Urothelium cell line (cell line): ENCODE results near the gene LNX1.

Experiments
- DNase-seq: peaks from one replicate; pipeline ENCODE4 v3.0.0; 2011; ENCODE audit warnings: low spot score, mixed read lengths
- FAIRE-seq: peaks from 2 replicates; lab custom pipeline; 2011; peaks lifted over from hg19 to GRCh38; lab: Jason Lieb, UNC

Gene LNX1

DNA sequence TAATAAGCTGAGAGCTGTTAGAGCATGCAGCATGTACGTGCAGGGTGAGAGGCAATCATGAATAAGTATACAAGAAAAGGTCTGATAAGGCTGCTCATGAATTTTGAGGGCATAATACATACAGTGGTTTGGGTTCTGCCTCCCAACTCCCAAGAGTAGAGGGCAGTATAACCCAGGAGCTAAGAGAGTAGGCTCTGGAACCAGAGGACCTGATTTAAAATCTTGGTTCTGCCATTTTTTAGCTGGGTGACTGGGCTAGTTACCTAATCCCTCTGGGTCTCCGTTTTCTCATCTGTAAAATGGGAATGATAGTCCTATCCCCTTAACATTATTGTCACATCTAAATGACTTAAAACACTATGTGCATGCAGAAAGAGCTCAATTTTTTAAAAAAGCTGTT is 85.3 kb downstream of the LNX1 start:
- DNase-seq: no peak
- no peak for FAIRE-seq

DNA sequence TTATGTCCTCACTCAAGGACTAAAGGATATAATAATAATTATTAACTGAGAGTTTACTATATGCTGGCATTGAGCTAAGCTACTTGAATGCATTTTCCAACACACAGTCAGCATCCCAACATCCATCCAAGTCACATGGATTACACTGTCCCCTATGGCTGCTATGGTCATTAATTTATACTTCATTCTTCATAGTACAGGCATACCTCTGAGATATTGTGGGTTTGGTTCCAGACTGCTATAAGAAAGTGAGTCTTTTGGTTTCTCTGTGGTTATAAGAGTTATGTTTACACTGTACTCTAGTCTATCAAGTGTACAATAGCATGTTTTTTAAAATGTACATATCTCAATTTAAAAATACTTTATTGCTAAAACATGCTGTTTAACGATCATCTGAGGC is 89.2 kb downstream of the LNX1 start:
- FAIRE-seq (no peak), DNase-seq (no peak)

DNA sequence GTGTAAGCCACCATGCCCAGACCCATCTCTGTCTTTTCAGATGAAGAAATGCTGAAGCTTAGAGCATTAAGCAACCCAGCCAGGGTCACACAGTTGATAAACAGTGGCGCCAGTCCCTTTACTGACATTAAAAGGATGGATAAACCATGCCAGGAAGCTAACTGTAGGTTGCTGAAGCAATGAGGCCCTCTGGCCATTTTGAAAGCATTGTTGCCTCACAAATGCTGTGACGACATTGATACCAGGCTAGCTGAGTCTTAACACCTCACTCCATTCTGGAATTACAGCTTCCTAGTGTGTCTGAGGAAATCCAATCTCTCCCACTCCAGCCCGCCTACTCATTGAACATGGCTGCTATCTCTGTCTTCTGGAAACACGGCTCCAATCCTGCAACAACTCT is 89.7 kb downstream of the LNX1 start:
- DNase-seq: no peak
- FAIRE-seq: no peak

DNA sequence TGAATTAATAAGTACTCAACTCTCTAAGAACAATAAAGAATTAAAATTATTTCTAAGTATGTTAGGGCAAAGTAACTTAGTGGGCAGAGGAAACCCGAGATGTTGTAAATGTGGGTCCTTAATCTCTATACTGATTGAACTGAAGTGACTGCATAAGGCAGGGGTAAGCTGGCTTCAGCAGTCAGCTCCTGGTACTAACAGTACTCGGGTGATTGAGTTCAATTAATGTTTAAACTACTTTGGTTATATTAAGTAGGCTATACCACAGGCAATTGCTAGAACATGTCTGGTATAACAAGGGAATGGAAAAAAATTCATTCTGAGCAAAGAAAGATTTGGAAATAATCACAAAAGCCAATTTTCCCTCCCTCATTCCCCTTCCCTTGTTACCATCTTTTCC is 90.7 kb downstream of the LNX1 start:
- FAIRE-seq: no peak
- DNase-seq: no peak

DNA sequence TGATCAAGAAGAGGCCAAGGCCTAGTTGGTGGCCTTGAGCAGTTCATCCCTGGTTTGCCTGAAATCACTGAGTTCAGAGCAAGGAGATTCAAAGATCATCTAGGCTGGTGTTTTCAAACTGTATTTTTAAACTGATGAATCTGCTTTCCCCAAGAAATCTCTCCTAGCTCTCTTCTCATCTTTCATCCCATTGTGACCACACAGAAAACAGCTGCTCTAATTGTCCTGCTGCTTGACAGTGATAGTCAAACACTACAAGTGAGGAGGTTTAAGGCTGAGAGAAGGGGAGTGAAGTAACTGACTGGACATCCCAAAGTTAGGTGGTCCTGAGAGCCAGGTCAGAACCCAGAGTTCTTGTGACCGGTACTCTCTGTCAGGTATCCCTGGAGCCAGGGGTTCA is 91.5 kb downstream of the LNX1 start:
- no peak for FAIRE-seq
- DNase-seq: no peak

DNA sequence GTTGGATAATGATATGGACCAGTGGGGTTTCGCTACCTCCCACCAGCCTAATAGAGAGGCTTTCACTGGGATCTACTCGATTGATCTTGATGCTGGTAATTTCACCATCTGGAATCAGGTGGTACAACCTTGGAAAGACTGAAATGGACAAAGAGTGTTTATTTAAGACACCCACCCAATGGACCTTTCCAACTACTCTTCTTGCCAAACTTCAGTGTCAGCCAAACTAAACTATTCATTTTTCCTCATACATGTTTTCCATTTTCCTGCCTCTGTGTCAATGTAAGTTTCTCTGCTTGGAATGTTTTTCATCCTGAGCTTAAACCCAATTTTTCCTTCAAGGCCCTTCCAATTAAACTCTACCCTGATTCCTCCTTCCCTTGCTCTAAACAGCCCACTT is 92.6 kb downstream of the LNX1 start:
- no peak for DNase-seq
- no peak for FAIRE-seq

DNA sequence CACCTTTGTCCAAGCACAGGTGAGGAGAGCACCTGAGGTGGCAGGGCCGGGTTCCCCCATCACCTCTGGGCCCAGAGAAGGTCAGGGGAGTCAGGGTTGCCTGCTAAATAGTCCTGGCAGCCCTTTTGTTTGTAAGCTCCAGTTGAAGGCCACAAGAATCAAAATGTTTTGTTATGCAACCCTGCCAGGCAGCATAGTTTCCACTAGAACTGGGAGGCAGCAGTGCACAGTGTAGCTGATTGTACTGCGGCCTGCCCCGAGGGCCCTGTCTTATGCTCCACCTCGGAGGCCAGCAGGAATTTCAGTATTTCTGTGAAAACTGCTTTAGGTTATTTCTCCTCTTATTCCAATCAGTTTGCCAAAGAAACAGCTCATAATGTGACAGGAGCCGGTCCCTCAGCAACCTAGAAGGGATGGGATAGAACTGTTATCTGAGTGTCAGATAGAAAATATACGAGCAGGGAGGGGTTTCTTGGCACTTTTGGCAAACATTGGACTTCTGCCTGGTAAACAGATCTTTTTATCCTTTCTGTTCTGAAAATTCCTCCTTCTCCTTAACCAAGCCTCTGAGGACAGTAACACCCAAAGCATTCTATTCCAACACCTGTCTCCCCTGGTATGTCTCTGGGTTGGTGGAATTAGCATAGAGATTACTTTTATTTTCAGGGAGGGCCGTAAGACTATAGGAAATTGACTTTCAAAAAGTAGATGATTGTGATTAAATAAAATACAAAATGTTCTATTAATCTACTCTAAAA is 93.6 kb downstream of the LNX1 start:
- DNase-seq (no peak), FAIRE-seq (no peak)

DNA sequence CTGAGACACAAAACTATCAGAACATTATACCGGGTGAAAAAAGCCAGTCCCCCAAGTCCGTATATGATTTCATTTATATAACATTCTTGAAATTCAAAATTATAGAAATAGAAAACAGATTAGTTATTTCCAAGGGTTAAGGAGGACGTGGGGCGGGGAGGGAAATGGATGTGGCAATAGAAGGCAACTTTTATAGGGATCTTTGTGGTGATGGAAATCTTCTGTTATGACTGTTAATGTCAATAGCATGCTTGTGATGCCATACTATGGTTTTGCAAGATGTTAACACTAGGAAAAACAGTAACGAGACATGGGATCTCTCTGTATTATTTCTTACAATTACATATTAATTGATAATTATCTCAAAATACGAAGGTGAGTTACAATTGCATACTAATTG is 96.4 kb downstream of the LNX1 start:
- DNase-seq (no peak), FAIRE-seq (no peak)

DNA sequence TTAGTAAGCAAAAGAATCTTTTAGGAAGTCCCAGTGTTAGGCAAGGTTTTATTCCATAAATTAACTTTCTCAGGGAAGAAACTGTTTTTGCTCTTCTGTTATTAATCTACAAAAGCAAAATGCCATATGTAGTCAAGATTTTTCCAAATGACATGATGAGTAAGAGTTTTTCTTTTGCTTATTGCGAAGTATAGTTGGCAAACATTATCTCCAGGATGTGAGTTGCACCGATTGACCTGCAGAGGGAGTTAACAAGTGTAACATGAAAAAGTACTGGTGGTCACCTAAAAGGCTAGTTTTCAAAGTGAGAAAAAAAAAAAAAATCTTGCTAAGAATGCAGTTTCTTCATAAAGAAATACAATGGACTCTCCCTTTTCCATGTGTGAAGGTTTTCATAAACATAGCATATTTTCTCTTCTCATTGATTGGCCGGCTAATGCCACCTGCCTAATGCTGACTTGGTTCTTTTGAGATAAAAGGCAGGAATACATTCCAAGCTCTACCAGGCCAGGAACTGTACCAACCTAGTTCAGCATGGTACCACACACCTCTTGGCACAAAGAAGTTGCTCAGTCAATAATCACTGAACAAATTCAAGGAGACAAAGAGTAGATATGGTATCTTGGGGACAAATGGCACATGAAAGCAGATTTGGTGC is 100.2 kb downstream of the LNX1 start:
- DNase-seq: peak; percentile 46

DNA sequence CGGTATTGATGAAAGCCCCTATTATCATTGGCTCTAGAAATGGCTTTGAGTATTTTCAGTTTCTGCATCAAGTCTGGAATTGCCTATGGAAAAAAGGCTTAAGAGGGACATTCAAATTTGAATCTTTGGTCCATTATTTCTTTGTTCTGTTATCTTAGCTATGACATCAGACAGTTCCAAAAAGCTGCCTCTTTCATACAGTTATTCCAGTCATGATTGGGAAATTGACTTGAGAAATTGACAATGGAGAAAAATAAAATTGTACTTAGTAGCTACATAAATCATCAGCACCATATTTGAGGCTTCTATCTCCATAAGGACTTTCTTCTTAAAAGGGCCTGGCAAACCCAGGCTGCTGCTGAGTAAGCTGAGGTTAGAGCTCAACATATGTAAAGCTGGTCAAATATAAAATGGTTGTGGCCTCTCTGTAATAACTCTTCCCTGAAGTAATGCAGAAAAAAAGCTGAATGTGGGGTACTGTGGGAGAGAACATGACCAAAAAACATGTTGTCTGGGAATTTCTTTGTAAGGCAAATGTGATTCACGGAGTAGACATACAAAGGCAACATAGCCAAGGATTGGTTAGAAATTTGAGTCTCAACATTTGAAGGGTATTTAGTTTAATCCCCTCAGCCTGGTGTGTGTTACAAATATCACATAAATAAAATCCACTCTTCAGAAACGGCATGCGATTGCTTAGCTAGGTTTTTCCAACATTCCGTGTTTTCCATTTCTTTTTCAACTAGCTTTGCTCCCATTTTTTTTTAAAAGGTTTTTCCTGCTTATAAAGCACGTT is 100.9 kb downstream of the LNX1 start:
- FAIRE-seq: no peak
- no peak for DNase-seq

More for the DNA sequence above, 100.2 kb downstream of the LNX1 start:
- peak; percentile 52 for FAIRE-seq

DNA sequence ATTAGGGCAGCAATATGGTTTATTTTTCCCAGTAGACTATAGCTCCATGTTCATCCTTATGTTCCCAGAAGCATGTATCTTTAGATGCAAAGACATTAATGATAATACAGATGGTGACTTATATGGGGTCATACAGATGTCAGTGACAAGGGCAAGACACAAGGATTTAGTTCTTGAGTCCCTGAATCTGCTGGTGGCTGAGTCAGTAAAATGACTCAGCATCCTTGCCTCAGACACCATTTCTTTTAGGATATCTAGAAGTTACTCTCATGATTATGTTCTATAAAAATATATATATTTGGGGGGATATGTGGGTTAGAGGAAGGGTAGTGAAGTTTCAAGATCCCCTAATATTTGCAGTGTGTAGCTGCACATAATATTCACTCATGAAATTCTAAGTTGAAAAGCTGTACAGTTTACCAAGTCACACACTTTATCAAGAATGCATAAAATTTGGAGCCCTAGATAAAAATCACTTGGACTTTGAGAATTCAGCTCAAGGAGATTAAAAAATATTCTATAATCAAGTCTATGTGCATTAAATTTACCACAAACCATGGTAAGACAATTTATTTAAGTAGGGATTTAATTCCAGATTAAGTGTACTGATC is 101.9 kb downstream of the LNX1 start:
- DNase-seq (no peak), FAIRE-seq (no peak)

DNA sequence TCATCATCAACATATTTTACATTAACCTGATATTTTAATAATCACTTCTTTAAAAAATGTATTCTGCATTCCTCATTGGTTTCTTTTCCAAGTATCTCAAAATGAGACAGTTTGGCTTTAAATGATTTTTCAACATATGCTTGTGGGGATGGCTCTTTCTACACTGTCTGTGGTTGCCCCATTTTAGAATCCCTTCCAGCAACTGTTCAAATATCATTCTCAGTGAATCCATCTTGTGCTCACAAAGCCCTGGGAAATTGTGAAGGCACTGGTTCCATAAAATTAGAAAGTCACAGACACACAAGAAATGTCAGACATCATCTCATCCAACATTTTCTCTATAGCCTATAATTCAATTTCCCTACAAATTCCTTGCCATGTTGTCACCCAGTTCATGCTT is 103.5 kb downstream of the LNX1 start:
- no peak for DNase-seq
- no peak for FAIRE-seq

DNA sequence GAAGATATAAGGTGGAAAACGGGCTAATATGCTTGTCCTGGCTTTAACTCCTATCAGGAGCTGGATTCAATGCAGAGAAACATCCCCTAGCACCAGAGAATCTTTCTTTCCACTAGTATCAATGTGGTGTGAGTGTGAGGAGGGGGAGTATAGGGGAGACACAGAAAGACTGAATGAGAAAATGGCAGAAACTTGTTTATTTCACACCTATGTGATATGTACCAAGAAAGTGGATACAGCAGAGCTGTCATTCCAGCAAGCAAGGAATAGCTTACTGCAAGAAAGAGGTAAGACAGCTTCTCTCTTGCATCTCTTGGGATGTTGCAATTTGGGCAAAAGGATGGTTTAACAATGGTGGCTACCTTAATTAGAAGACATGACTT is 105.6 kb downstream of the LNX1 start:
- no peak for DNase-seq
- FAIRE-seq: no peak

DNA sequence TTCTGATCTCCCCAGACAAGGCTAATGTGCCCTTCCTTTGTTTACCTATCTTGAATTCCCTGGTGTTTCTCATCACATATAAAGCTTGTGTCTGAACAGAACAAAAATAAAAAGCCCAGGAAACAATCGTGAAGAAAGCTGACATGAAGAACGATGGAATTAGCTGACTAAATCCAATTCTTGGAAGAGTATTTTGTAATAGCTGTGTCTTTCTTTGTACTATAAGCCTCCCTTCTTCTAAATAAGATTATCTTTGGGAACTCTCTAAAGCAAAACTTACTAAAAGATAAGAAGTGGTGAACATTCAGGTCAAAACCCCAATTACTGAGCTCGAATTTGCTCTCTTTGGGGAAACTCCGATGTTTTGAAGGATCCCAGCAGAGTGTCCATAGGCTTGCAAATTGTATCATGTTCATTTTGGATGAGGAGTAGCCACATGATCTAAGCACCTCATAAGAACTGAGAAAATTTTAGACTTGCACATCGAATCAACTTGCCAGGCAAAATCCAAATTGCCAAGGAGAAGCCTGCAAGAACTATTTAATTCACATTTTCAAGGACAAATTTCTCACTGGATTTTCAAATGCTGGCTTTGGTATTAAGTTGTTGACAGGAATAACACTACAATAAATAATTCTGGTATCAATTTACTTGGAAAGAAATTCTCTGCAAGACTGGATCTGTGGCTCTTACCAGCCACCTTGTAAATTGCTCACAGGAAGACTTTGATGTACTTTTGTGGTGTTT is 106.2 kb downstream of the LNX1 start:
- no peak for DNase-seq
- FAIRE-seq: no peak

DNA sequence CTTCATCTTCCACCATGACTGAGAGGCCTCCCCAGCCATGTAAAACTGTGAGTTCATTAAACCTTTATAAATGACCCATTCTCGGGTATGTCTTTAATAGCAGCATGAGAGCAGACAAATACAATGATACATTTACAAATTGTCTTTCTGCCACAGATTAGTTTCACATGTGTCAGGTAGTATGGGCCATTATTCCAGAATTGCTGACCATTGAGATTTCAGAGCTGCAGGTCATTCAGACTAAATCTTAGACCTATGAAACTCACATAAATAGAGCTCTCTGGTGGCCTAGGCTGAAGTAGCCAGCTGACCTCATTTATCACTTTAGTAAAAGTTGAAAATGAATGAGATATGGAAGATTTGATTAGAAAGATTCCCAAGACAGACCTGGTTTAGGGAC is 108.0 kb downstream of the LNX1 start:
- FAIRE-seq: no peak
- DNase-seq: no peak

DNA sequence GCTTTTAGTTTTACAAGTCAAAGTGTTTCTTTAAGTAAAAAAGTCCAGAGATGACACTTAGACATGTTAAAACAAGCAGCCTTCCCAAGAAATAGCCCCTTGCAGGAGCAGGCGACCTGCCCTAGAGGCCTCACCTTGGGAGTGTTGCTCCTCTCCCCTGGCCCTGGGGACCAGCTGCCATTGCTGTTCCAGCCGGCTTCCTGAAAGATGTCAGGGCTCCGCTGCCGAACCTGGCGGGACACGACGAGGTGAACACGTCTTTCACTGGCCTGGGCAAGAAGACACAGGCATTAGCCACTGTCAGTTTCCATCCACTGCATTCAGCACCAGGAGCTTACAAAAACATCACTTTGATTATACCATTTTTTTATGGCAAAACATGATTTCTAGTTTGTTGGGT is 109.7 kb downstream of the LNX1 start:
- FAIRE-seq (no peak), DNase-seq (no peak)

DNA sequence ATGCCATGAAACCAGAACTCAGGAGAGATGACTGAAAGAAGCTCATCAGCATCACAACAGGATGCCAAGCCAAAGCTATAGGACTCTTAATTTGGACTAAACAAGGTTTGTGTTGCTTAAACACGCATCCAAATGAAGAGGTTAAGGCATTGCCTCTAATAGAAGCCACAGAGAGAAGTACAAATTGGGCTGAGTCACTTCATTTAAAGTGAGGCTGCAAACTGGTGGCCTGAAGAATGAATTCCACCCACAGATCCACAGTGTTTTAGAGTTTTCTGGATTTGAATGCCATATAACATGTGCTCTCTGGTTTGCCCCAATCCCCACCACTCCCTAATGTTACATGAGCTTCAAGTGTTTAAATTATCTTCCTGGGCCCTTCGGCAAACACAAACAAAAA is 110.4 kb downstream of the LNX1 start:
- no peak for DNase-seq
- no peak for FAIRE-seq

DNA sequence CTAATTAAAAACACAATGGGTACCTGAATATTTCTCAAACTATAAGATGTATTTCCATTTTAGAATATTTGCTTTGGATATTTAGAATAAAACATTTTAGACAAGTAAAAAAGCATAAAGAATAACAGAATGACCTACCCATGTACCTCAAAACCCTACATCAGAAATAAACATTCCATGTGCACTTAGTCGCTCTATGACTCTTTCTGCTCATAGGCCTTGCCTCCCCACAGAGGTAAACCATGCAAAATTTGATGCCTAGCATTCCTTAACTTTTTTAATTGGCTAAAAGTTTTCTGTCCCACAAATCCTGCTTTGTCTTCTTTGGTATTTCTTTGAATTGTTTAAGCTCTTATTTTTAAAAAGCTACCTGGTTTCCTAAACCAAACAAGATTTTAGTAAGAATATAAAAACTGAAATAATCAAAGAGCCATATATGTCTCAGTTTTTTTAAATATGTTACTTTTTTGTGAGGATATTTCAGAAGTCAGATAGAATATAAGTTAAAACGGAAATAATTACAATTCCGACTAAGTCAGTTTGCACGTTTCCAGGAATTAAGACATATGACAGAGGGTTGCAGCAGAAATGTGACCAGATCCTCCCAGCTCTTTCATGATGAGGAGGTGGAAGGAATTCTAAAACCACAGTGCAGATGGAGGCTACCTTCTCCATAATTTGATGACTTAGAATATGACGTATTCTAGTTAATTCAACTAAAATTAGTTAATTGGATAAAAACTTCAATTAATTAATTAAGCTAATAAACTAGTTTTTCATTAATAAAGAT is 111.4 kb downstream of the LNX1 start:
- FAIRE-seq: no peak

DNA sequence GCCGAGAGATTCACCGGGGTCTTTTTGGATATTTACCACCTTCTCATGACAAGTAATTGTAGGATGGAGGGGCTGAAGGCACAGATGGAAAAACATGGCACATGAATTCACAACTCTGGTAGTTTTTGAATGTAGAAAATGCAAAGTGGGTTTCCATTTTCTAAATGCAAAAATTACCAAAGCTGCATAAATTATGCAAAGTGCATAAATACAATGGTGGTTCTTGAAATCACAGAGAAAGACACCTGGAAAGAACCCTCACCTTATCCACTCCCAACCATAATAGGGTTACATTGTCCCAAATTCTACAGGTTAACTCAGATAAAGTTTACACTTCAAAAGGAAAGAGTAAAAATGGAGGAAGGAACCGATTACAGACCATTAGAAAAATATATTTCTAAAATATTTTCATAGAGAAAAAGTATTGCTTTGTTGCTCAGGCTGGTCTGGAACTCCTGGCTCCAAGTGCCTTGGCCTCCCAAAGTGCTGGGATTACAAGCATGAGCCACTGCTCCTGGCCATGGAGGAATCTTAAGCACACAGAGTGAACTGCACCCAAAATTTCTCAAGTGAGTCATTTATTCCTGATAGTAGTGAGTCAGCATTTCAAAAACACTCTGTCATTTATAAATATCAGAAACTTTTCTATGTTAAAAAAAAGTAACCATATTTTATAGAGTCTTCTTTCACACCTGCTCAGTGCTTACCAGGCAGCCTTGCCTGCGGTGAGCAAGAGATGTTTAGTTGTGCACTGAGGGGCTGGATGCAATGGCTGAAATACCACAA is 112.4 kb downstream of the LNX1 start:
- DNase-seq (peak; percentile 59), FAIRE-seq (no peak)

More for the DNA sequence above, 111.4 kb downstream of the LNX1 start:
- DNase-seq: peak; percentile 32
